GM18505 (cell line): ENCODE results near the gene PPP6R1.
"Not testable (repeated sequence)": the region's sequence is repeated elsewhere in the genome, so short reads cannot be mapped to it uniquely, and the experiment has no call there.

Source experiments
- ATAC-seq: cut with Tn5 transposase; IDR thresholded peaks from one replicate; pipeline ENCODE4 v1.9.1; 2021; ENCODE audit not compliant: unreplicated experiment
- POLR2A ChIP-seq: IDR thresholded peaks from 4 replicates; pipeline ENCODE4 v1.6.1; 2011; ENCODE audit warnings: borderline replicate concordance; ENCODE audit not compliant: insufficient read depth, insufficient read length; ENCODE audit errors: extremely low read depth

Gene PPP6R1

GRCh38 chr19:55232286-55232602, 26.6 kb downstream of the PPP6R1 start:
- no peak for TF ChIP-seq POLR2A
- ATAC-seq, result no peak

- TF ChIP-seq POLR2A, result no peak
- ATAC-seq, result no peak
Observed at GRCh38 chr19:55231391-55232285, 27.2 kb downstream of the PPP6R1 start.

- no peak for ATAC-seq
- no peak for TF ChIP-seq POLR2A
Observed at GRCh38 chr19:55230780-55231179, 28.0 kb downstream of the PPP6R1 start.

GRCh38 chr19:55230329-55230728, 28.5 kb downstream of the PPP6R1 start:
- no peak for ATAC-seq
- TF ChIP-seq POLR2A, result no peak

- TF ChIP-seq POLR2A, result no peak
- no peak for ATAC-seq
Observed at GRCh38 chr19:55229789-55230182, 29.0 kb downstream of the PPP6R1 start.

GRCh38 chr19:55229145-55229788, 29.6 kb downstream of the PPP6R1 start:
- no peak for ATAC-seq
- TF ChIP-seq POLR2A, result no peak

GRCh38 chr19:55228403-55229031, 30.3 kb downstream of the PPP6R1 start, which contains the start of gene TMEM86B:
Gene TMEM86B (minus strand): TSS chr19:55228763. CDS start chr19:55228741, 22 bp downstream.
- ATAC-seq, result no peak
- no peak for TF ChIP-seq POLR2A

- ATAC-seq, result no peak
- no peak for TF ChIP-seq POLR2A
Observed at GRCh38 chr19:55228015-55228391, 30.8 kb downstream of the PPP6R1 start.

GRCh38 chr19:55227241-55228014, 31.4 kb downstream of the PPP6R1 start:
- no peak for TF ChIP-seq POLR2A
- no peak for ATAC-seq

GRCh38 chr19:55226788-55227187, 32.0 kb downstream of the PPP6R1 start:
- no peak for TF ChIP-seq POLR2A
- ATAC-seq, result no peak

GRCh38 chr19:55226273-55226672, 32.5 kb downstream of the PPP6R1 start:
- ATAC-seq, result no peak

GRCh38 chr19:55225415-55225958, 33.3 kb downstream of the PPP6R1 start:
- TF ChIP-seq POLR2A, result no peak
- no peak for ATAC-seq

More at GRCh38 chr19:55226273-55226672, 32.5 kb downstream of the PPP6R1 start:
- no peak for TF ChIP-seq POLR2A

GRCh38 chr19:55224679-55225414, 34.0 kb downstream of the PPP6R1 start:
- ATAC-seq, result not testable (repeated sequence)
